Calu3 (cell line): ENCODE data around the gene NSD1. TPM values are rescaled to one million over a fixed set of nuclear protein-coding genes. Genes with fewer than 3 reads are reported as not detected.

Source experiments
- BruUV-seq: library from RNA; stranded (reverse); fragments of 400-500 nt; replicated peaks from 2 replicates; lab custom pipeline; 2021; lab: Mats Ljungman, UMichigan
- CTCF ChIA-PET: fragments of 300-600 bp; sonication (Branson Sonifier 250); formaldehyde crosslinking; loops from one replicate; lab custom pipeline; 2022; ENCODE audit warnings: antibody characterized with exemption; lab: Charles Lee
- DNase-seq: peaks from one replicate; pipeline ENCODE4 v3.0.0; 2022
- H3K27ac Mint-ChIP-seq: one replicate; pipeline ENCODE4 v1.8.0; 2022; ENCODE audit warnings: mixed read lengths; ENCODE audit not compliant: unreplicated experiment
- H3K27me3 Mint-ChIP-seq: one replicate; pipeline ENCODE4 v1.8.0; 2022; ENCODE audit warnings: mixed read lengths; ENCODE audit not compliant: unreplicated experiment
- H3K36me3 Mint-ChIP-seq: one replicate; pipeline ENCODE4 v1.8.0; 2022; ENCODE audit warnings: mild to moderate bottlenecking, moderate library complexity, mixed read lengths; ENCODE audit not compliant: insufficient read depth, unreplicated experiment
- H3K4me1 Mint-ChIP-seq: one replicate; pipeline ENCODE4 v1.8.0; 2022; ENCODE audit warnings: mild to moderate bottlenecking, low read depth, mixed read lengths; ENCODE audit not compliant: unreplicated experiment
- H3K4me3 Mint-ChIP-seq: one replicate; pipeline ENCODE4 v1.8.0; 2022; ENCODE audit warnings: mild to moderate bottlenecking, low read depth, moderate library complexity, mixed read lengths; ENCODE audit not compliant: unreplicated experiment
- H3K9me3 Mint-ChIP-seq: one replicate; pipeline ENCODE4 v1.8.0; 2022; ENCODE audit warnings: low read depth, mixed read lengths; ENCODE audit not compliant: unreplicated experiment
- CTCF ChIP-seq: fragments of 200-600 bp; IDR thresholded peaks from one replicate; pipeline ENCODE4 v1.8.0; 2022; ENCODE audit warnings: antibody characterized with exemption; ENCODE audit not compliant: unreplicated experiment
- intact Hi-C: fragments of 100-400 bp; cut with micrococcal nuclease; formaldehyde crosslinking; loops from one replicate; pipeline ENCODE4 v1.10.0; 2022; ENCODE audit not compliant: unreplicated experiment
- total RNA-seq: library from RNA; stranded (reverse); gene quantifications from 2 replicates; pipeline ENCODE4 v1.2.3, GENCODE V29; 2022

NSD1 gene
- total RNA-seq, 1 experiment from 2014 or later, result 61.4 TPM

GRCh38 chr5:177134697-177135225, 1.2 kb downstream of the NSD1 start:
- no peak for DNase-seq
- H3K27ac Mint-ChIP-seq, result peak overlapping the region; percentile 63
- H3K4me1 Mint-ChIP-seq, result peaks cover 15% of the 10 kb centered on the region
- intact Hi-C loops, result no loop called here
- no peaks in the 10 kb centered on the region for H3K9me3 Mint-ChIP-seq
- H3K4me3 Mint-ChIP-seq, result peak overlapping the region; percentile 91
- BruUV-seq, result no TSS peak
- CTCF ChIA-PET, result interaction anchor here (1.2 kb wide), 1 partner anchor 19 kb away, joined by 4 read pairs; no protein-coding TSS in a partner anchor
- H3K27me3 Mint-ChIP-seq, result no peaks in the 10 kb centered on the region
- no peak for TF ChIP-seq CTCF
- H3K36me3 Mint-ChIP-seq, result peaks cover 50% of the 10 kb centered on the region

- intact Hi-C loops, result no loop called here
- CTCF ChIA-PET, result interaction anchor here (1.2 kb wide), 1 partner anchor 53 kb away, joined by 3 read pairs; the partner anchor contains the start of gene FGFR4
- Mint-ChIP-seq H3K4me1 (peaks cover 6% of the 10 kb centered on the region), H3K36me3 (peaks cover 61% of the 10 kb centered on the region), H3K9me3 (no peaks in the 10 kb centered on the region), H3K27me3 (no peaks in the 10 kb centered on the region), H3K4me3 (no peak overlapping the region), H3K27ac (no peak overlapping the region)
- TF ChIP-seq CTCF, result no peak
- BruUV-seq, result no TSS peak
- no peak for DNase-seq
Observed at GRCh38 chr5:177140312-177140711, 6.7 kb downstream of the NSD1 start.

GRCh38 chr5:177141496-177141895, 7.9 kb downstream of the NSD1 start:
- peaks cover 50% of the 10 kb centered on the region for H3K36me3 Mint-ChIP-seq
- CTCF ChIA-PET, result no interaction called here

GRCh38 chr5:177142098-177142611, 8.6 kb downstream of the NSD1 start:
- TF ChIP-seq CTCF, result no peak
- BruUV-seq, result no TSS peak
- intact Hi-C loops, result no loop called here
- no peaks in the 10 kb centered on the region for H3K27me3 Mint-ChIP-seq
- DNase-seq, result no peak
- H3K36me3 Mint-ChIP-seq, result peaks cover 47% of the 10 kb centered on the region
- no peaks in the 10 kb centered on the region for H3K4me1 Mint-ChIP-seq
- peak overlapping the region; percentile 13 for H3K27ac Mint-ChIP-seq
- CTCF ChIA-PET, result no interaction called here
- no peak overlapping the region for H3K4me3 Mint-ChIP-seq
- no peaks in the 10 kb centered on the region for H3K9me3 Mint-ChIP-seq

More at GRCh38 chr5:177141496-177141895, 7.9 kb downstream of the NSD1 start:
- H3K4me1 Mint-ChIP-seq, result no peaks in the 10 kb centered on the region
- no peak for TF ChIP-seq CTCF
- H3K27ac Mint-ChIP-seq, result no peak overlapping the region
- DNase-seq, result no peak
- no peaks in the 10 kb centered on the region for H3K27me3 Mint-ChIP-seq
- no peak overlapping the region for H3K4me3 Mint-ChIP-seq
- H3K9me3 Mint-ChIP-seq, result no peaks in the 10 kb centered on the region
- no TSS peak for BruUV-seq
- intact Hi-C loops, result no loop called here
